HFF-Myc (cell line): ENCODE measurements around the gene RAD51B.

Experiments used
- DNase-seq: peaks from one replicate; pipeline ENCODE4 v3.0.0-alpha.2; 2011; ENCODE audit warnings: low read depth; ENCODE audit errors: extremely low read depth
- H3K4me3 ChIP-seq: replicated peaks from 2 replicates; pipeline ENCODE4 v1.5.1; 2011; ENCODE audit warnings: low read depth, mild to moderate bottlenecking, control low read depth, low read length
- CTCF ChIP-seq: IDR thresholded peaks from 2 replicates; pipeline ENCODE4 v1.5.1; 2012; ENCODE audit warnings: mild to moderate bottlenecking, low read depth, low read length, control low read depth; ENCODE audit errors: missing control alignments

The RAD51B gene

DNA sequence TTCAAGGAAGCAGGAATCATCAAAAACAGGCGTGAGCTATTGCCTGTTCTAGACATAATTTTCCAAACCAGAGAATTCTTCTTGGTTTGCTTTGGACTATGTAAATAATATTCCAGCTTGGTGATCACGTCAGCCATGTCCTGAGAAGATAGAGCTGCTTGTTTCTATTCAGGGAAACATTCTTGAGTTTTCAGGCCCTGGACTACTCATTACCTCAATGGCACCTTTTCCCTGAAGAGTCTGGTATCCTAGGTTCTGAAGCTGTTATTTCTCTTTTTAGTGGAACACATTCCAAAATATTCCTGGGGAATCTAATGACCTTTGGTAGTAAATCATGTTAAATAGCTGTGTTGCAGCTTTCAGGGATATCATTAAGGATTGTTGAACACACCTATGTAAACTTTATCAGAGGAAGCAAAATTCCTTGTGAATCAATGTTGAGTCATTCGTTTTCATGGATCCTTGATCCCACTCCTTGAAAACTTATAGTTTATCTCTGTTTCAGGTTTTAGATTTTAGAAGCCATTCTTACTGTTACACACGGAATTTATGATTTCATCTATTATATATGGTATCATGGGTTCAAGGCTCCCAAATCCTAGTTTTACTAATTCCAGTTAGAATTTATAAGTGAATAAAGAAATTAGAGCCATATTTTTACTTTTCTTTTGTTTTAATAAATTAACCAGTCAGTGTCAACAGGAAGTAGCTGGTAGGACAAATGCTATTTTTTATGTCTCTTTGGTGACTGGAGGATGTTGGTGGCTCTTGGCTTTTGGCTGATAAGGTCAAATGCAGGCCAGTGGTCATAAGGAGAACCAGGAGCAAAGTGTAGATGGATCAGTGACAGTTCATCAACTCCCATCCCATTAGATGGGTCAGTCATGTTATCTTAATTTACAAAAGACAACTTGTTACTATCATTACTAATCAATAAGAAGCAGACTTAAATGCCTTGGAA is 593.2 kb downstream of the RAD51B start:
- H3K4me3 ChIP-seq = no peak overlapping the region
- TF ChIP-seq CTCF = no peak
- no peak for DNase-seq

- no peak overlapping the region for H3K4me3 ChIP-seq
- DNase-seq = no peak
- no peak for TF ChIP-seq CTCF
Observed at GRCh38 chr14:68413509-68413908, 593.9 kb downstream of the RAD51B start.

GRCh38 chr14:68414121-68414520 is 594.5 kb downstream of the RAD51B start:
- no peak for TF ChIP-seq CTCF
- no peak overlapping the region for H3K4me3 ChIP-seq

DNA sequence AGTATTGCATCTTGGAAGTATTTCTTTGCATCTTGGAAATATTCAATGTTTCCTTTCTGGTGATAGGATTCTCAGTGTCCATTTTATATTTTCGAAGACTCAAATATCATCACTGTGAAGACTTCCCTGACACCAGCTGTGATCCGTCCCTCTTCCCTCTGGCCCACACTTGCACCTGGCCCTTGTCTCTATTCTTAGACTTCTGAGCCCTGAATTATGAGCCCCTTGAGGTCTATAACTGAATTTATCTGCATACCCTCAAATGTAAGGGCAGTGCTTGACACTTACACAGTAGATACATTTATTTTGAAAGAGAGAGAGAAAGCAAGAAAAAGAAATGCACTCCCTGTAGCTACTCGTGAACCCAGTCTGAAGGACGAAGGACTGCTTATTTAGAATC is 596.6 kb downstream of the RAD51B start:
- DNase-seq = no peak
- TF ChIP-seq CTCF = no peak
- H3K4me3 ChIP-seq = no peak overlapping the region

More at GRCh38 chr14:68414121-68414520, 594.5 kb downstream of the RAD51B start:
- DNase-seq = no peak

- H3K4me3 ChIP-seq = no peak overlapping the region
- no peak for TF ChIP-seq CTCF
- no peak for DNase-seq
Observed at GRCh38 chr14:68417009-68417650, 597.6 kb downstream of the RAD51B start.

GRCh38 chr14:68418174-68419118 is 598.9 kb downstream of the RAD51B start:
- no peak overlapping the region for H3K4me3 ChIP-seq
- no peak for DNase-seq
- no peak for TF ChIP-seq CTCF
